Stomach smooth muscle (tissue), 2 donors: ENCODE results near the gene ASXL1.
A peak's percentile ranks its signal among the peaks of the same experiment; 100 is the strongest.

Experiments
- H3K27ac ChIP-seq: one replicate; pipeline ENCODE4 v1.7.0; 2013; ENCODE audit warnings: mild to moderate bottlenecking, low read length, inconsistent platforms
- H3K27me3 ChIP-seq, 2 donors: one replicate each; pipeline ENCODE4 v1.7.0; 2013; ENCODE audit warnings: low read length in 2 of 2; ENCODE audit not compliant: insufficient read depth in 2 of 2, control insufficient read depth in 1 of 2
- H3K36me3 ChIP-seq, 2 donors: one replicate each; pipeline ENCODE4 v1.7.0; 2013; ENCODE audit warnings: low read length in 2 of 2; ENCODE audit not compliant: control insufficient read depth in 2 of 2, insufficient read depth in 2 of 2
- H3K4me1 ChIP-seq: one replicate; pipeline ENCODE4 v1.7.0; 2013; ENCODE audit warnings: low read length; ENCODE audit not compliant: control insufficient read depth, insufficient read depth
- H3K4me3 ChIP-seq, 2 donors: one replicate each; pipeline ENCODE4 v1.7.0; 2013; ENCODE audit warnings: low read length in 2 of 2
- H3K9ac ChIP-seq, 2 donors: one replicate each; pipeline ENCODE4 v1.7.0; 2013; ENCODE audit warnings: low read length in 2 of 2, mild to moderate bottlenecking in 1 of 2
- H3K9me3 ChIP-seq, 2 donors: one replicate each; pipeline ENCODE4 v1.7.0; 2013; ENCODE audit warnings: low read length in 2 of 2; ENCODE audit not compliant: control insufficient read depth in 2 of 2
- donor health status: healthy.
- donor health status: Pancreatic carcinoma.

ASXL1 gene

DNA sequence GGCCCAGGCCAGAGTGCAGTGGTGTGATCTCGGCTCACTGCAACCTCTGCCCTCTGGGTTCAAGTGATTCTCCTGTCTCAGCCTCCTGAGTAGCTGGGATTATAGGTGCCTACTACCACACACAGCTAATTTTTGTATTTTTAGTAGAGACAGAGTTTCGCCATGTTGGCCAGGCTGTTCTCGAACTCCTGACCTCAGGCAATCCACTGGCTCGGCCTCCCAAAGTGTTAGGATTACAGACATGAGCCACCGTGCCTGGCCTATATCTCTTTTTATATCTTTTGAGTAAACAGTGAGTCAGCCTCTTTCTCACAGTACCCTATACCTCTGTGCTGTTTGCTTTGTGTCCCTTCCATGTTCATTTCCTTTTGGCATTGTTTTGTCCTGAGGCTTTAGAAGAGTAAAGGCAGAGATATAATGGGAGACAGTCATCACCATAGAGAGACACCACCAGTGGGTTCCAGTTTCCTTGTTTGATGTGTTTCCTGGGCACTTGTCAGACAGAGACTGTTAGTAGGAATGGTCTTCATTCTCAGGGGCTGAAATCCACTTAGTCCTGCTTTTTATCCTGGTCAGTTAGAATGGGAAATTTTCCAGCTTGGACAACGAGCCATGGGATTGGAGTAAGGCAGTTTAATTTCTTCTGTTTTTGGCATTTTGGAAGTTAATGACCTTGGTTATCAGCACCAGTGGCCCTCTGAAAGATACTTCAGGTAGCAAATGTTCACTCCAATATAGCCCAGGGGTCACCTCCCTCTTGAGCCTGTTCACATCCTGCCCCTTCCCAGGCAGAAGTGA, 32.2 kb upstream of the ASXL1 start:
- no peak overlapping the region for H3K9ac ChIP-seq

DNA sequence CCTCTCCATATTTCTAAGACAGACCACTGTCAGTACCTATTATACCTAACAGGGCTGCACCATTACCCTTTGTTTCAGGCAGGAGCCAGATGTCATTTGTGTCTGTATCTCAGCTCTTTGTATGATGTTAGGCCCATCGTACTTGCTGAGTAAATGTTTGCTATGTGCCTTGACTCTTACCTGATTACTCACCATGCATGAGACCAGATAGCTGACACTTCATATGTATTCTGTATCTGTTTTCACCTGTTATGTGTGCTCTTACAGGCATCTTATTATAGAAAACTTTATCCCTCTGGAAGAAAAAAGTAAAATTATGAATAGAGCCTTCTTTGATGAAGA, 31.7 kb upstream of the ASXL1 start:
- Histone ChIP-seq H3K36me3 (peaks cover 23 to 27% of the 10 kb centered on the region in 2 donors), H3K9ac (no peak overlapping the region), H3K4me1 (no peaks in the 10 kb centered on the region), H3K4me3 (no peak overlapping the region), H3K27me3 (no peaks in the 10 kb centered on the region), H3K27ac (no peak overlapping the region), H3K9me3 (no peaks in the 10 kb centered on the region)

More for the DNA sequence above, 32.2 kb upstream of the ASXL1 start:
- no peak overlapping the region for H3K27ac ChIP-seq
- no peak overlapping the region for H3K4me3 ChIP-seq
- no peaks in the 10 kb centered on the region for H3K9me3 ChIP-seq
- H3K27me3 ChIP-seq = no peaks in the 10 kb centered on the region
- H3K36me3 ChIP-seq = peaks cover 17 to 21% of the 10 kb centered on the region in 2 donors
- no peaks in the 10 kb centered on the region for H3K4me1 ChIP-seq

DNA sequence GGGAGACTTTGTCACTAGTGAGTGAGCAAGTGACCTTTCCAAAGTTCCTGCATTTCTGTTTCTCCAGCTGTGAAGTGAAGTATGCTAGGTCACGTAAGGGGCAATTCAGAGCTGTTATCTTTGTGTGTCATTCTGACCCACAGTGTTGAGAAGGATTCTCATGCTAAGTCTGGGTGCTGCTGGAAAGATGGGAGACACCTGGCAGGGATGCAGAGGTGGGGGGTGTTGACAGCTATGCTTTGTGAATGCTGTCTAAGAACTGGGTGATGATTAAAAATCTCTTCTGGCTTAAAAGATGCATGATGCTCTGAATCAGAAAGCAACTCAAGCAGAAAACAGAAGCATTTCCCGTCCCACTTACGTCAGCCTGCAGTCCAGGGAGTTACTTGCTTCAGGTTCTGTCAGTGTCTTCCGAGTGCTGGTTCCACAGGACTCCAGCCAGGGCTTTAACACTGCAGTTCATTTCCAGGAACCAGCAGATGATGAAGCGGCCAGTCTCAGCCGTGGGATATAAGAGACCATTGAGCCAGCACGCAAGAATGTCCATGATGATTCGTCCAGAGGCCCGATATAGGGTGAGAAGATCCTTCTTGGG, 30.9 kb upstream of the ASXL1 start:
- Histone ChIP-seq H3K9me3 (no peaks in the 10 kb centered on the region), H3K4me3 (no peak overlapping the region), H3K27me3 (no peaks in the 10 kb centered on the region), H3K36me3 (peaks cover 25 to 34% of the 10 kb centered on the region in 2 donors), H3K9ac (no peak overlapping the region), H3K4me1 (no peaks in the 10 kb centered on the region), H3K27ac (no peak overlapping the region)

DNA sequence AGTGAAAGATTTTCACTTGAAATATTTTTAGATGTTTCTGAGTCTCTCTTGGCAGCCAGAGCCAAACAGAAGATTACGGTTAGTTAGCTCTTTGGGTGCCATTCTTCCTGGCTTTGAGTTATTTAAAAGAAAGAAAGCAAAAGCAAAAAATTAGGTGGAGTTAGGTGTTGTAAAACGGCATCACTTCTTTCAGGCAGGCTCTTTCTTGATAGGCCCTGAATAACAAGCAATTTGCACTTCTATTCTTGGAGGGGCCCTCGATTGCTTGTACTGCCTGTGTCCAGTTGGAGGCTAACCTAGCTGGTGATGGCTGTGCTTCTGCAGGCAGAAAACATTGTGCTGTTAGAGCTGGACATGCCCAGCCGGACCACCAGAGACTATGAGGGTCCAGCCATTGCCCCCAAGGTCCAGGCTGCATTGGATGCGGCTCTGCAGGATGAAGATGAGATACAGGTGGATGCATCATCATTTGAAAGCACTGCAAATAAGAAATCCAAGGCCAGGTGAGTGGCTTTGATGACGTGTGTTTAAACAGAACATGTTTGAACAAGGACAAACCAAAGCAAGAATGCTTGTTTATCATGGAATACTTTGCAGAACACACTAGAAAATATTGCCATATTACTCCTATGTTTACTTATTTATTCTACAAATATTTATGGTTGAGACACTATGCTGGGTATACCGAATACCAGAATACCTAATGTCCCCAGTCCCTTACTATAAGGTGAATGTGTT, 28.1 kb upstream of the ASXL1 start:
- no peak overlapping the region for H3K4me3 ChIP-seq
- peaks cover 32 to 47% of the 10 kb centered on the region in 2 donors for H3K36me3 ChIP-seq
- no peak overlapping the region for H3K27ac ChIP-seq
- H3K4me1 ChIP-seq = no peaks in the 10 kb centered on the region
- no peak overlapping the region for H3K9ac ChIP-seq
- no peaks in the 10 kb centered on the region for H3K27me3 ChIP-seq
- no peaks in the 10 kb centered on the region for H3K9me3 ChIP-seq

DNA sequence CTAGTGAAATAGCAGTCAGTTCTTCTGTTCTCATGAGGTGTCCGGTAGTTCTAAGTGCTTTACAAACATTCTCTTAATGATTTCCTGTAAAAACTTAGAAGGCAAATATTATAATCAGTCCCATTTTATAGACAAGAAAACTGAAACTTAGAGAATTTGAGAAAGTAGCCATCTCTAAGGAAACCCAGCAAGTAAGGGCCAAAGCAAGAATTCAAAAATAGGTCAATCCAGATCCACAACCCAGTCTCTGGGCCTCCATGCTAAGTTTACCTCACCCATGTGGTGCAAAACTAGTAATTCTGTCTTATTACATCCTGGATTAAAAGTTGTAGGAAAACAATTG, 27.6 kb upstream of the ASXL1 start:
- Histone ChIP-seq H3K4me1 (no peaks in the 10 kb centered on the region), H3K4me3 (no peak overlapping the region), H3K36me3 (peaks cover 32 to 47% of the 10 kb centered on the region in 2 donors), H3K27ac (no peak overlapping the region), H3K9me3 (no peaks in the 10 kb centered on the region), H3K9ac (no peak overlapping the region), H3K27me3 (no peaks in the 10 kb centered on the region)

DNA sequence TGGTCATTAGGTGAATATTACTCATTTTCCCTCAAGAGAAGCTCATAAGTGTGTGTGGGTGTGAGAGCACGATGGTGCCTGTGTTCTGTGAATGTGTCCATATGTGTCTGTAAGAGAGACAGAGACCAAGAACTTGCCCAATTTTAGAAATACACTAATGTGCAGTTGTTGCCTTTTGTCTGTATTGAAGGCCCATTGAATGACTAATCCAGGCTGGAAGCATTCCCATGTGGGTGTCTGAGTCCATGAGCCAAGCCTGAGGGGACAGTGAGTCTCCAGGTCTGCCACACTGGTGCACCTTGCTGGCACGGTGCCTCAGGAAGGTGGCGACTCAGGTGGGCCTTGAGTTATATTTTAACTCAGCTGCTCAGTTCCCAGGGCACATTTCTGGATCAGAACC, 25.5 kb upstream of the ASXL1 start:
- Histone ChIP-seq H3K4me1 (no peaks in the 10 kb centered on the region), H3K36me3 (peaks cover 25 to 35% of the 10 kb centered on the region in 2 donors), H3K27me3 (no peaks in the 10 kb centered on the region), H3K9me3 (no peaks in the 10 kb centered on the region), H3K9ac (no peak overlapping the region), H3K27ac (no peak overlapping the region), H3K4me3 (no peak overlapping the region)

DNA sequence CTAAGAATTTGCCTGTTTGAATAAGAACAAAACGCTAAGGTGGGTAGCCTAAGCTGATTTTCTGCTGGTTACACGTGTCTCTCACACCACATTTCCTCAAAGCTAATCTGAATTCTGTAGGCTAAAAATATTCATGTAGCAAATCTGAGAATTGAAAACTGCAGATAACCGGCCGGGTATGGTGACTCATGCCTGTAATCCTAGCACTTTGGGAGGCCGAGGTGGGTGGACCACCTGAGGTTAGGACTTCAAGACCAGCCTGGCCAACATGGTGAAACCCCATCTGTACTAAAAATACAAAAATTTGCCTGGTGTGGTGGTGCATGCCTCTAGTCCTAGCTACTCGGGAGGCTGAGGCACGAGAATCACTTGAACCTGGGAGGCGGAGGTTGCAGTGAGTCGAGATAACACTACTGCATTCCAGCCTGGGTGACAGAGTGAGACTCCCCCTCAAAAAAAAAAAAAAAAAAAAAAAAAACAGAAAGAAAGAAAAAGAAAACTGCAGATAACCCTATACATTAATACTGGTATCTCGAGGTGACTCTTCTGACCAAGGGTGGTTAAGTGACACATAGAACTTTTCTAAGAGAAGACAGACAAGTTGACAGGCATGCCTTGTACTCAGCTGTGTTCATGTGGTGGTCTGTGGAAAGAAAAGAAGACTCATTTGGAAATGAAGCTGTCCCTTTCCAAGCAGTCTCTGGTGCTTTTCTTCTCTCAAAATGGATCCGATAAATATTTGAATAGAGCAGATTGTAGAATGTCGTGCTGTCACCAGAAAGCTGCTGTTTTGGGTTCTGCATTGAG, 24.7 kb upstream of the ASXL1 start:
- Histone ChIP-seq H3K4me3 (no peak overlapping the region), H3K9me3 (no peaks in the 10 kb centered on the region), H3K36me3 (peaks cover 25 to 35% of the 10 kb centered on the region in 2 donors), H3K9ac (no peak overlapping the region), H3K4me1 (no peaks in the 10 kb centered on the region), H3K27me3 (no peaks in the 10 kb centered on the region), H3K27ac (no peak overlapping the region)

DNA sequence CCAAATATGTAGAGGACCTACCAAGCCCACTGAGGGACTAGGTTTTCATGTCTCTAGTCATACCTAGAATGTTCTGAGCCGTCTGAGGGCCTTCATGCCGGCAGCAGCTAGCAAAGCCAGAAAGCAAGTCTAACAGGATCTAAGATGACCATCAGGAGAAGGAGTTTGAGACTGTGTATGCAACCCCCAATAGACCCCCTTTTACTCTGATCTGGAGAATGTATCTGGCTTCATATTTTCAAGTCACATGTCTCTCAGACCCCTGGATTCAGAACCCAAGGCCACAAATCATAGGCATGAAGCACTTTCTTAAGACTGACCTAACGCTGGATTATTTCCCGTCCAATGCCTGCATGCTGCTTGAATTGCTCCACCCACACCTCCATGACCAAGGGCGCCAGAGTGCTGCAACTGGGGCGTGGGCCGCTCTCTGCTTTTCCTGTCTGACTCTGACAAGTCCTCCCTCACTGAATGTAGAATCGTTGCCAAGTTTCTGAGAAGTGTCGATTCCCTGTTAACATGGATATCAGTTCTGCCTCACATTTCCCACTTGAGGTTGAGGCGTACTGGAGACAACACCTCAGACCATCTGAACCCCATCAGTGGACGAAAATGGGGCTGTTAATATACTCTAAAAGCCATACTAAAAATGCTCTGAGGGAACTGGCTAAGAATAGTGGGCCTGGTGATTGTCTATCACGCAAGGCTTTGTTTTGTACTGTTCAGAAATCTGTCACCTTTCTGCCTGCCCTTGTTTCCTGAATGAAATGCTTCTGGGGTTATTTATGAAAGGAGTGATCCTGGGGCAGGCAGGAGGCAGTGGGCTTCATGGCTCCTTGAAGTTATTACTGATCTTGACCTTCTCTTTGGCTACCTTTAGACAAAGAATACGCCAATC, 23.9 kb upstream of the ASXL1 start:
- Histone ChIP-seq H3K36me3 (peaks cover 25 to 35% of the 10 kb centered on the region in 2 donors), H3K9me3 (no peaks in the 10 kb centered on the region), H3K4me1 (no peaks in the 10 kb centered on the region), H3K27ac (no peak overlapping the region), H3K9ac (peak overlapping the region in 1 of 2 donors; percentile 5), H3K4me3 (no peak overlapping the region), H3K27me3 (no peaks in the 10 kb centered on the region)

DNA sequence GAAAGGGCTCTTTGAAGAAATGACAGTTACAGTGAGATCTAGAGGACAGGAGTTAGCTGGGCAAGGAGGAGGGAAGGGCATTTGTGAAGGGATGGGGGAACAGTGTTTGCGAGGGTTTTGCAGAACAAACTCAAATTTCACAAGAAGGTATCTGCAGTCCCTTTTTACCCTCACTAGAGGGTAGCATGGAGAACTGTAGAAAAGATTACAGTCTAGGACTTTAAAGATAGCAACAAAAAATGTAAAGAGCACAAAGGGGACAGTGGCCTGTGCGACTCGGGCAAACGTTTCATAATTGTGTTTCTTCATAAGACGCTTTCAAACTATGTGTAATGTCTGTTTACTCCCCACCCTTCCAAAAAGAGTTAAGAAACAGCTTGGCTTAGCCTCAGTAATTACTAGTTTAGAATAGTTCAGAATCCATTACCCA, 21.2 kb upstream of the ASXL1 start:
- Histone ChIP-seq H3K27me3 (no peaks in the 10 kb centered on the region), H3K4me3 (no peak overlapping the region), H3K9me3 (no peaks in the 10 kb centered on the region), H3K36me3 (peaks cover 7 to 16% of the 10 kb centered on the region in 2 donors), H3K4me1 (no peaks in the 10 kb centered on the region), H3K27ac (no peak overlapping the region), H3K9ac (peak overlapping the region in 1 of 2 donors; percentile 2)
